Measurements from ENCODE around the gene IGF1R. TPM values are rescaled to one million over a fixed set of nuclear protein-coding genes. Genes with fewer than 3 reads are reported as not detected.

Gene IGF1R
- total RNA-seq, 1 experiment from 2014 or later = 125 TPM

GRCh38 chr15:98805434-98806274 lies 157.3 kb downstream of the IGF1R start (continued):
- no peak for TF ChIP-seq AR (CRISPR knock-in tag; IDR thresholded peaks at IDR 0.05)
- TF ChIP-seq FOXP1 (CRISPR knock-in tag; IDR thresholded peaks at IDR 0.05; ENCODE audit: borderline replicate concordance) = no peak
- no peak for TF ChIP-seq CDX4 (CRISPR knock-in tag; IDR thresholded peaks at IDR 0.05; ENCODE audit: borderline replicate concordance)
- no peak for TF ChIP-seq ZNF219 (CRISPR knock-in tag; IDR thresholded peaks at IDR 0.05; ENCODE audit: borderline replicate concordance)

- Mint-ChIP-seq H3K27me3 (ENCODE audit: low read depth) (no peaks in the 10 kb centered on the region), H3K36me3 (no peaks in the 10 kb centered on the region), H3K4me1 (peaks cover 57% of the 10 kb centered on the region), H3K9me3 (no peaks in the 10 kb centered on the region), H3K4me3 (no peak overlapping the region), H3K27ac (no peak overlapping the region)
- ChIA-PET POLR2A (no interaction called here), CTCF (interaction anchor here (0.6 to 1.4 kb wide), 2 partner anchors 35 to 45 kb away, joined by 3 to 5 read pairs; no protein-coding TSS in a partner anchor)
- no peak for DNase-seq (ENCODE audit: low spot score)
- 0 out of 2 replicates have a peak, but pooled peaks have one; percentile 4 for ATAC-seq
- no peak for TF ChIP-seq ZSCAN18 (CRISPR knock-in tag; IDR thresholded peaks at IDR 0.05)
- TF ChIP-seq JUN (CRISPR knock-in tag; IDR thresholded peaks at IDR 0.05) = no peak
- TF ChIP-seq ERG (CRISPR knock-in tag; IDR thresholded peaks at IDR 0.05) = no peak
- no peak for TF ChIP-seq ATF6 (CRISPR knock-in tag; IDR thresholded peaks at IDR 0.05)
- no peak for TF ChIP-seq TCF7 (CRISPR knock-in tag; IDR thresholded peaks at IDR 0.05; ENCODE audit: low read depth)
- no peak for TF ChIP-seq ZNF396 (CRISPR knock-in tag; IDR thresholded peaks at IDR 0.05; ENCODE audit: borderline replicate concordance)
- TF ChIP-seq ARID4B (CRISPR knock-in tag; IDR thresholded peaks at IDR 0.05; ENCODE audit: borderline replicate concordance) = no peak
- no peak for TF ChIP-seq CREM (CRISPR knock-in tag; IDR thresholded peaks at IDR 0.05)
- TF ChIP-seq OVOL2 (CRISPR knock-in tag; IDR thresholded peaks at IDR 0.05; ENCODE audit: borderline replicate concordance) = no peak
- TF ChIP-seq ZNF263 (CRISPR knock-in tag; IDR thresholded peaks at IDR 0.05; ENCODE audit: low read depth) = no peak
- no peak for TF ChIP-seq ZNF425 (CRISPR knock-in tag; conservative IDR thresholded peaks at IDR 0.05)
- TF ChIP-seq JAZF1 (CRISPR knock-in tag; IDR thresholded peaks at IDR 0.05) = no peak
- no peak for TF ChIP-seq ZNF219 (CRISPR knock-in tag; IDR thresholded peaks at IDR 0.05; ENCODE audit: borderline replicate concordance)
Measured at GRCh38 chr15:98806275-98806895, 158.0 kb downstream of the IGF1R start.

Measured in WTC11 (cell line).